Measurements from ENCODE around the gene RTN4R.
"Not testable (repeated sequence)": the region's sequence is repeated elsewhere in the genome, so short reads cannot be mapped to it uniquely, and the experiment has no call there.

The RTN4R gene

GRCh38 chr22:20310180-20310579, 42.1 kb upstream of the RTN4R start:
- not testable (repeated sequence) for DNase-seq (ENCODE audit: low spot score); H2BK15ac ChIP-seq (ENCODE audit: low read length)
- no CpG with 5 or more reads among the region's 7 CpGs for WGBS, 2 donors (ENCODE audit: extremely low coverage in 2 of 2, insufficient read length in 2 of 2, insufficient replicate concordance in 1 of 2)

GRCh38 chr22:20308806-20309650, 40.9 kb upstream of the RTN4R start:
- not testable (repeated sequence) for H3K4me2 ChIP-seq (ENCODE audit: insufficient read depth, low read length, poor library complexity, severe bottlenecking); H3K27me3 ChIP-seq (ENCODE audit: control insufficient read depth in 3 of 3, insufficient read depth in 3 of 3, low read depth in 1 of 3, low read length in 3 of 3); H4K91ac ChIP-seq (ENCODE audit: low read depth, low read length, poor library complexity); H2BK5ac ChIP-seq (ENCODE audit: low read length); H3K79me1 ChIP-seq (ENCODE audit: low read depth, low read length); H3K27ac ChIP-seq (replicated peaks; ENCODE audit: low read length); H3K18ac ChIP-seq (ENCODE audit: low read length); H2BK12ac ChIP-seq (ENCODE audit: low read length); H2BK15ac ChIP-seq (ENCODE audit: low read length); H3K9ac ChIP-seq (ENCODE audit: low read depth, low read length, poor library complexity); H4K8ac ChIP-seq (ENCODE audit: low read depth, low read length); H2BK120ac ChIP-seq (ENCODE audit: low read depth, low read length); DNase-seq (ENCODE audit: low spot score); H3K4me1 ChIP-seq (ENCODE audit: control insufficient read depth in 2 of 2, insufficient read depth in 1 of 2, low read depth in 1 of 2, low read length in 2 of 2); H3K9me3 ChIP-seq (replicated peaks in 1 of 2; ENCODE audit: control insufficient read depth in 2 of 2, insufficient read depth in 1 of 2, low read depth in 1 of 2, low read length in 2 of 2); H3K14ac ChIP-seq (ENCODE audit: low read length); H2AFZ ChIP-seq (ENCODE audit: low read length); H3K4me3 ChIP-seq (ENCODE audit: low read length in 2 of 2); H3K4ac ChIP-seq (ENCODE audit: low read length); H2AK5ac ChIP-seq (ENCODE audit: low read depth, low read length); H3K36me3 ChIP-seq (replicated peaks in 1 of 2; ENCODE audit: control insufficient read depth in 2 of 2, insufficient read depth in 2 of 2, low read length in 2 of 2); H3K23ac ChIP-seq (ENCODE audit: low read depth, low read length, poor library complexity)
- WGBS, 2 donors (ENCODE audit: extremely low coverage in 2 of 2, insufficient read length in 2 of 2, insufficient replicate concordance in 1 of 2) = no CpG with 5 or more reads among the region's 22 CpGs

More at GRCh38 chr22:20310180-20310579, 42.1 kb upstream of the RTN4R start:
- H2AK5ac ChIP-seq (ENCODE audit: low read depth, low read length); H3K4ac ChIP-seq (ENCODE audit: low read length); H3K18ac ChIP-seq (ENCODE audit: low read length); H3K4me1 ChIP-seq (ENCODE audit: control insufficient read depth in 2 of 2, insufficient read depth in 1 of 2, low read depth in 1 of 2, low read length in 2 of 2); H3K27ac ChIP-seq (replicated peaks; ENCODE audit: low read length); H3K4me3 ChIP-seq (ENCODE audit: low read length in 2 of 2); H2AFZ ChIP-seq (ENCODE audit: low read length); H3K23ac ChIP-seq (ENCODE audit: low read depth, low read length, poor library complexity); H3K36me3 ChIP-seq (replicated peaks in 1 of 2; ENCODE audit: control insufficient read depth in 2 of 2, insufficient read depth in 2 of 2, low read length in 2 of 2); H3K4me2 ChIP-seq (ENCODE audit: insufficient read depth, low read length, poor library complexity, severe bottlenecking); H2BK120ac ChIP-seq (ENCODE audit: low read depth, low read length); H3K9ac ChIP-seq (ENCODE audit: low read depth, low read length, poor library complexity); H2BK5ac ChIP-seq (ENCODE audit: low read length); H3K27me3 ChIP-seq (ENCODE audit: control insufficient read depth in 3 of 3, insufficient read depth in 3 of 3, low read depth in 1 of 3, low read length in 3 of 3); H3K79me1 ChIP-seq (ENCODE audit: low read depth, low read length); H2BK12ac ChIP-seq (ENCODE audit: low read length); H4K91ac ChIP-seq (ENCODE audit: low read depth, low read length, poor library complexity); H3K14ac ChIP-seq (ENCODE audit: low read length); H3K9me3 ChIP-seq (replicated peaks in 1 of 2; ENCODE audit: control insufficient read depth in 2 of 2, insufficient read depth in 1 of 2, low read depth in 1 of 2, low read length in 2 of 2); H4K8ac ChIP-seq (ENCODE audit: low read depth, low read length): not testable (repeated sequence)

GRCh38 chr22:20307448-20308447, 39.6 kb upstream of the RTN4R start:
- not testable (repeated sequence) for H2BK12ac ChIP-seq (ENCODE audit: low read length); H3K9ac ChIP-seq (ENCODE audit: low read depth, low read length, poor library complexity); H3K4me2 ChIP-seq (ENCODE audit: insufficient read depth, low read length, poor library complexity, severe bottlenecking); H3K27me3 ChIP-seq (ENCODE audit: control insufficient read depth in 3 of 3, insufficient read depth in 3 of 3, low read depth in 1 of 3, low read length in 3 of 3); DNase-seq (ENCODE audit: low spot score); H4K91ac ChIP-seq (ENCODE audit: low read depth, low read length, poor library complexity); H3K79me1 ChIP-seq (ENCODE audit: low read depth, low read length); H2BK15ac ChIP-seq (ENCODE audit: low read length); H3K4ac ChIP-seq (ENCODE audit: low read length); H3K14ac ChIP-seq (ENCODE audit: low read length); H3K23ac ChIP-seq (ENCODE audit: low read depth, low read length, poor library complexity); H3K9me3 ChIP-seq (replicated peaks in 1 of 2; ENCODE audit: control insufficient read depth in 2 of 2, insufficient read depth in 1 of 2, low read depth in 1 of 2, low read length in 2 of 2); H3K4me1 ChIP-seq (ENCODE audit: control insufficient read depth in 2 of 2, insufficient read depth in 1 of 2, low read depth in 1 of 2, low read length in 2 of 2); H3K36me3 ChIP-seq (replicated peaks in 1 of 2; ENCODE audit: control insufficient read depth in 2 of 2, insufficient read depth in 2 of 2, low read length in 2 of 2); H3K4me3 ChIP-seq (ENCODE audit: low read length in 2 of 2); H2AK5ac ChIP-seq (ENCODE audit: low read depth, low read length); H3K27ac ChIP-seq (replicated peaks; ENCODE audit: low read length); H2BK120ac ChIP-seq (ENCODE audit: low read depth, low read length); H2BK5ac ChIP-seq (ENCODE audit: low read length); H3K18ac ChIP-seq (ENCODE audit: low read length); H4K8ac ChIP-seq (ENCODE audit: low read depth, low read length); H2AFZ ChIP-seq (ENCODE audit: low read length)
- no CpG with 5 or more reads among the region's 14 CpGs for WGBS, 2 donors (ENCODE audit: extremely low coverage in 2 of 2, insufficient read length in 2 of 2, insufficient replicate concordance in 1 of 2)
